Stimulated activated effector memory CD8-positive, alpha-beta T cell treated with anti-CD3 and anti-CD28 coated beads, Interleukin-12 subunit alpha, Interleukin-12 subunit beta, amount 100 ng/mL, for 72 hours (primary cell): ENCODE data around the gene DNMT1.

Experiments
- ATAC-seq: fragments of 150-1000 bp; cut with Tn5 transposase; 2 replicates; pipeline ENCODE4 v1.10.0; 2021
- DNase-seq, 2 donors: peaks; one replicate each; pipeline ENCODE4 v3.0.0; 2021 to 2022; ENCODE audit warnings: low spot score in 2 of 2
- H3K27ac Mint-ChIP-seq: one replicate; pipeline ENCODE4 v1.8.0; 2022; ENCODE audit warnings: mild to moderate bottlenecking, mixed read lengths
- H3K36me3 Mint-ChIP-seq: one replicate; pipeline ENCODE4 v1.8.0; 2022; ENCODE audit warnings: mild to moderate bottlenecking, mixed read lengths
- H3K4me1 Mint-ChIP-seq: one replicate; pipeline ENCODE4 v1.8.0; 2022; ENCODE audit warnings: mixed read lengths
- H3K4me3 Mint-ChIP-seq: one replicate; pipeline ENCODE4 v1.8.0; 2022; ENCODE audit warnings: mild to moderate bottlenecking, mixed read lengths
- H3K9me3 Mint-ChIP-seq: one replicate; pipeline ENCODE4 v1.8.0; 2022; ENCODE audit warnings: mixed read lengths

DNMT1 gene

DNA sequence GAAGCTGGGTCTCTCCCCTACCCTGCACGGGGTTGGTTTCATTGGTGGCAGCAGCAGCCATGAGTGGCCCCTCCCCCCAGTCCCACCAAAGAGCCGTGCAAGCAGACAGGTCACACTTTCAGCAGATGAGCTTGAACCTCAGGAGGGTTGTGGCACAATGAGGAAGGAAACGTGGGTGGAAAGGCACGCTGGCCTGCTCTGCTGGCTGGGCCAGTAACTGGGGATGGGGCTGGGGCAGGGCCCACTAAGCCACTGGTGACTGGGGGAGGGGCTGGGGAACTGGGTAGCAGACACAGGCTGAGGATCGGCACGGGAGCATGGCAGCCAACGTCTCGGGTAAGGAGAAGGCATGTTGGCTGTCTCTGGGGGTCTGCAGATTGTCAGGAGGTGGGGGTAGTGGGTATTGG lies 83.3 kb downstream of the DNMT1 start, which contains the start of gene P2RY11:
Gene P2RY11 (plus strand): TSS at position 289 of the 407 bp plus-strand sequence. CDS start 29 bp downstream, at position 318.
- peak within 1 kb of the TSS; percentile 91 for H3K4me3 Mint-ChIP-seq
- peak; percentile 52 for ATAC-seq
- no peaks in the 10 kb centered on the region for H3K9me3 Mint-ChIP-seq
- H3K36me3 Mint-ChIP-seq, result peaks cover 100% of the 10 kb centered on the region
- peak; percentile 46 to 82 for DNase-seq
- H3K27ac Mint-ChIP-seq, result peak within 1 kb of the TSS; percentile 94
- peaks cover 75% of the 10 kb centered on the region for H3K4me1 Mint-ChIP-seq

DNA sequence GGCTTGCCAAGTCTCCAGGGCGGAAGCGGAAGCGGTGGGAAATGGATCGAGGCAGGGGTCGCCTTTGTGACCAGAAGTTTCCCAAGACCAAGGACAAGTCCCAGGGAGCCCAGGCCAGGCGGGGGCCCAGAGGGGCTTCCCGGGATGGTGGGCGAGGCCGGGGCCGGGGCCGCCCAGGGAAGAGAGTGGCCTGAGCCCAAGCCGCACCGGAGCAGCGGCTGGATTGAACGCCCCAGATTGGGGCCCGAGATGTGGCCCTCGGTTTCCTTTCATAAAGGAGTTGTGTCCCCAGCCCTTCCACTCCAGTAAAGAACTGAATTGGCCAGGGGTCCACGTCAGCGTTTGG lies 83.8 kb downstream of the DNMT1 start:
- peak overlapping the region; percentile 94 for H3K27ac Mint-ChIP-seq
- ATAC-seq, result no peak
- H3K4me3 Mint-ChIP-seq, result peak overlapping the region; percentile 91
- H3K9me3 Mint-ChIP-seq, result no peaks in the 10 kb centered on the region
- peaks cover 73% of the 10 kb centered on the region for H3K4me1 Mint-ChIP-seq
- DNase-seq, result no peak
- H3K36me3 Mint-ChIP-seq, result peaks cover 100% of the 10 kb centered on the region

DNA sequence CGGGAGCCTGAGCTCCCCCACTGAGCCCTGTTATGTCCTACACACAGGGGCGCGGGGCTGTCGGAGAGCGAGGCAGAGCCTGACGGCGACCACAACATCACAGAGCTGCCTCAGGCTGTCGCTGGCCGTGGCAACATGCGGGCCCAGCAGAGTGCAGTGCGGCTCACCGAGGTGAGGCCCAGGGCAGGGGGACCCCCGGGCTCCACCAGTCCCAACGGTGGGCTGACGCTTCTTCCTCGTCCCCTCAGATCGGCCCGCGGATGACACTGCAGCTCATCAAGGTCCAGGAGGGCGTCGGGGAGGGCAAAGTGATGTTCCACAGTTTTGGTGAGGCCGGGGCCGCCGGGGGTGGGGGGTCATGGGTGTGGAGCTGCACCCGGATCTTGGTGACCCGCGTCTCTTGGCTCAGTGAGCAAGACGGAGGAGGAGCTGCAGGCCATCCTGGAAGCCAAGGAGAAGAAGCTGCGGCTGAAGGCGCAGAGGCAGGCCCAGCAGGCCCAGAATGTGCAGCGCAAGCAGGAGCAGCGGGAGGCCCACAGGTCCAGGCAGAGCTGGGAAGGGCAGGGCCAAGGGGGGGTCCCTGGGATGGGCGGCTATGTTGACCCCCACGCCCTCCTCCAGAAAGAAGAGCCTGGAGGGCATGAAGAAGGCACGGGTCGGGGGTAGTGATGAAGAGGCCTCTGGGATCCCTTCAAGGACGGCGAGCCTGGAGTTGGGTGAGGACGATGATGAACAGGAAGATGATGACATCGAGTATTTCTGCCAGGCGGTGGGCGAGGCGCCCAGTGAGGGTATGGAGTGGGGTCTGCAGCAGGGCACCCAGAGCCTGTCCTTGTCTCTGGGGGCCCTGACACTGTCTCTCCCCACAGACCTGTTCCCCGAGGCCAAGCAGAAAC lies 84.4 kb downstream of the DNMT1 start:
- H3K9me3 Mint-ChIP-seq, result no peaks in the 10 kb centered on the region
- DNase-seq, result no peak
- H3K36me3 Mint-ChIP-seq, result peaks cover 100% of the 10 kb centered on the region
- peaks cover 78% of the 10 kb centered on the region for H3K4me1 Mint-ChIP-seq
- peak overlapping the region; percentile 91 for H3K4me3 Mint-ChIP-seq
- no peak for ATAC-seq
- H3K27ac Mint-ChIP-seq, result peak overlapping the region; percentile 94

DNA sequence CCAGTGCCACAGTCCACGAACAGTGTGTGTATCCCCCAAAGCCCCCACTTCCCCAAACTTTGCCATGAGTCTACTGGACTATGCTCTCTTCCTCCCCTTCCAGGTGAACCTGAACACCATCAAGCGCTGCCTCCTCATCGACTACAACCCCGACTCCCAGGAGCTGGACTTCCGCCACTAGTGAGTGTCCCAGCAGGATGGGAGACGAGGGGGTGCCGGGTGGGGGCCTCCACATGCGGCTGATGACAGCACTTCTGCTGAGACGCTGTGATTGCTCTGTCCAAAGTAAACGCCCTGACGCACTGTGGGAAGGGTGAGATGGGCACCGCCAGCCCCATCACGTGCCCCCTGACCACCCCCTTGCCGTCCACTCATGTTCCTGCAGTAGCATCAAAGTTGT lies 85.2 kb downstream of the DNMT1 start:
- peaks cover 100% of the 10 kb centered on the region for H3K36me3 Mint-ChIP-seq
- H3K4me3 Mint-ChIP-seq, result peak overlapping the region; percentile 91
- H3K4me1 Mint-ChIP-seq, result peaks cover 82% of the 10 kb centered on the region
- no peaks in the 10 kb centered on the region for H3K9me3 Mint-ChIP-seq
- no peak for ATAC-seq
- peak overlapping the region; percentile 94 for H3K27ac Mint-ChIP-seq
- DNase-seq, result no peak

DNA sequence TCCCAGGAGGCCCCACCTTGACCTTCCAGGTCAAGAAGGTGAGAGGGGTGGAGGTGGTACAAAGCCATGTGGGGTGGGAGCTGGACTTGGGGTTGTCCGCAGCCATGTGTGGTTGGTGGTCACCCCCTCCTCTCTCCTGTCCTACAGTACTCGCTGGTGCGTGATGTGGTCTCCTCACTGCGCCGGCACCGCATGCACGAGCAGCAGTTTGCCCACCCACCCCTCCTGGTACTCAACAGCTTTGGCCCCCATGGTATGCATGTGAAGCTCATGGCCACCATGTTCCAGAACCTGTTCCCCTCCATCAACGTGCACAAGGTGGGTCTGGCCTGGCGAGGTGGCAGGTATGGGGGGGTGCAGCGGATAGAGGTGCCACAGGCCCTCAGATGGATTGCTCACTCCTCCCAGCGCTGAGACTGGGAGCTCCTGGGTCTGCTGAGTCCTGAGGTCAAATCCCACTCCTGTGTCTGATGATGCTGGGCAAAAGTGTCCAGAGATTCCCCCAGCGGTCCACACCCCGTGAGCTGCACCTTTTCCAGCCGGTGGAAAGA lies 86.9 kb downstream of the DNMT1 start:
- H3K9me3 Mint-ChIP-seq, result no peaks in the 10 kb centered on the region
- peak overlapping the region; percentile 95 for H3K27ac Mint-ChIP-seq
- peaks cover 87% of the 10 kb centered on the region for H3K36me3 Mint-ChIP-seq
- DNase-seq (no peak), ATAC-seq (no peak)
- peak overlapping the region; percentile 91 for H3K4me3 Mint-ChIP-seq
- H3K4me1 Mint-ChIP-seq, result peaks cover 71% of the 10 kb centered on the region

DNA sequence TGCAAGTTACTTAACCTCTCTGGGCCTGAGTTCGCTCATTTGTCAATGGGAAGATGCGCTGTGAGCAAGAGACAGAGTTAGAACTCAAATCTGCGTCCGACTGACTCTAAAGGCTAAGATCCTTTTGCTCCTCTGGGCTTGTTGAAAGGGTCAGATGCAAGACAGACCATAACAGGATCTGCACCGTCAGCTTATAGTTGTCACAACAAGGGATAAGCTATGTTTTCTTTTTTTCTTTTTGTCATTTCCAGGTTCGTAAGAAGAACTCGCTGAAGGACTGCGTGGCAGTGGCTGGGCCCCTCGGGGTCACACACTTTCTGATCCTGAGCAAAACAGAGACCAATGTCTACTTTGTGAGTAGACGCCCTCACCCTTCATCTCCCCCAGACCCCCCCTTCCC lies 87.5 kb downstream of the DNMT1 start:
- Mint-ChIP-seq H3K9me3 (no peaks in the 10 kb centered on the region), H3K27ac (peak overlapping the region; percentile 95), H3K4me1 (peaks cover 71% of the 10 kb centered on the region), H3K36me3 (peaks cover 87% of the 10 kb centered on the region), H3K4me3 (peak overlapping the region; percentile 91)
- DNase-seq (no peak), ATAC-seq (no peak)

DNA sequence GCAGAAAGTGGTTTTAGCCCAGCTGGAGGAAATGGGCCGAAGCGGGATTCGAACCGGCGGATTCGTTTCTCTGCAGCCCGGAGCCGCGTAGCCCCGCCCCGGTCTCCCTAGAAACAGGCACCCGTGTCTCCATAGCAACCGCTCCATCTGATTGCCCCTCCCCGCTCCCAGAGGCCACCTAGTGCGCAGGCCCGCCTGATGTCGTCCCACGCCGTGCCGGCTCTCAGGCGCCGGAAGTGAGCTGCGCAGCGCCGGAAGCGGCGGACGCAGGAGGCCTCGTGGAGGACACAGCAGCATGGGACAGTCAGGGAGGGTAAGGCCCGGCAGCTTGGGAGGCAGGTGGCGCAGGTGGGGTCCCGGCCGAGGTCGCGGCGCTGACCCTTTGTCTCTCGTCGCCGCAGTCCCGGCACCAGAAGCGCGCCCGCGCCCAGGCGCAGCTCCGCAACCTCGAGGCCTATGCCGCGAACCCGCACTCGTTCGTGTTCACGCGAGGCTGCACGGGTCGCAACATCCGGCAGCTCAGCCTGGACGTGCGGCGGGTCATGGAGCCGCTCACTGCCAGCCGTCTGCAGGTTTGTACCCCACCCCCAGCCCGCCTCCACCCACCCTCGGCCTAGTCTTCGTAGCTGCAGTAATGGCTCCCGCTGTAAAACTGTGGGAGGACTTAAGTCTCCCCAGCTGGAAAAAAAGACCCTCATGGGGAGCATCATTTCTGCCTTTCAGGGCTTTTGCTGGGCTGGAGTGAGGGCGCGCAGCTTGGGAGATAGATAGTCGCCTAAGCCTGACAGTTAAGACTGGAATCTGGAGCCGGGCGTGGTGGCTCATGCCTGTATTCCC lies 88.4 kb downstream of the DNMT1 start, which contains the start of gene PPAN:
Gene PPAN (plus strand): TSS at position 263 of the 837 bp plus-strand sequence. CDS start 33 bp downstream, at position 296.
- H3K9me3 Mint-ChIP-seq, result no peaks in the 10 kb centered on the region
- peak within 1 kb of the TSS; percentile 95 for H3K27ac Mint-ChIP-seq
- peak; percentile 78 for ATAC-seq
- DNase-seq, result peak; percentile 91 to 99
- H3K36me3 Mint-ChIP-seq, result peaks cover 85% of the 10 kb centered on the region
- peaks cover 68% of the 10 kb centered on the region for H3K4me1 Mint-ChIP-seq
- H3K4me3 Mint-ChIP-seq, result peak within 1 kb of the TSS; percentile 91

DNA sequence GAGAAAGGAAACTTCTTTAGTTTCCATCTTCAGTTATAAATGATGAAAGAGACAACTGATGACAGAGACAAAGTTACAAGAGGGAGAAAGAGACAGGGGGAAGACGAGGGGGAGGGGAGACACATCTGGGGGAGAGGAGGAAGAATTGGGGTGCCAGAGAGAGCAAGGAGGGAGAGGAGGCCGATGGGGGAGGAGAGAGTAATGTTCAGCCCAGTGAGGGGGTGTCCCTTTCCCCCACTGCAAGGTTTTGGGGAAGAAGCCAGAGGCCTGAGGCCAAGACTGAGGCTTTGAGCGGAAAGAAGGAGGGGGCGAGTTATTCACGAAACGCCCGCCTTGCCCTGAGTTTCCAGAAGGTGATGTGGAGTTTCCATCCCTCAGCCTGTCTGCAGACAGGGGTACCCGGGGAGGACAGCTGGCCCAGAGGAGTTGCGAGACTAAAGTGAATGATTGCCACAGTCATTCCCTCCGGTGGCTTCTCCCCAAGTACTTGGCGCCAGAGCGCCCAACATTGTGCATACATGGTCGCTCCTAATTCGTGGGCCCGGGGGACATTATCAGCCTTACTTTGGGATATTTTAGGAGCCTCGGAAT lies 89.1 kb downstream of the DNMT1 start:
- peak; percentile 59 for ATAC-seq
- Mint-ChIP-seq H3K36me3 (peaks cover 78% of the 10 kb centered on the region), H3K4me3 (peak overlapping the region; percentile 91), H3K27ac (peak overlapping the region; percentile 95), H3K9me3 (no peaks in the 10 kb centered on the region), H3K4me1 (peaks cover 63% of the 10 kb centered on the region)
- DNase-seq, result peak in 1 of 2 donors; percentile 91

DNA sequence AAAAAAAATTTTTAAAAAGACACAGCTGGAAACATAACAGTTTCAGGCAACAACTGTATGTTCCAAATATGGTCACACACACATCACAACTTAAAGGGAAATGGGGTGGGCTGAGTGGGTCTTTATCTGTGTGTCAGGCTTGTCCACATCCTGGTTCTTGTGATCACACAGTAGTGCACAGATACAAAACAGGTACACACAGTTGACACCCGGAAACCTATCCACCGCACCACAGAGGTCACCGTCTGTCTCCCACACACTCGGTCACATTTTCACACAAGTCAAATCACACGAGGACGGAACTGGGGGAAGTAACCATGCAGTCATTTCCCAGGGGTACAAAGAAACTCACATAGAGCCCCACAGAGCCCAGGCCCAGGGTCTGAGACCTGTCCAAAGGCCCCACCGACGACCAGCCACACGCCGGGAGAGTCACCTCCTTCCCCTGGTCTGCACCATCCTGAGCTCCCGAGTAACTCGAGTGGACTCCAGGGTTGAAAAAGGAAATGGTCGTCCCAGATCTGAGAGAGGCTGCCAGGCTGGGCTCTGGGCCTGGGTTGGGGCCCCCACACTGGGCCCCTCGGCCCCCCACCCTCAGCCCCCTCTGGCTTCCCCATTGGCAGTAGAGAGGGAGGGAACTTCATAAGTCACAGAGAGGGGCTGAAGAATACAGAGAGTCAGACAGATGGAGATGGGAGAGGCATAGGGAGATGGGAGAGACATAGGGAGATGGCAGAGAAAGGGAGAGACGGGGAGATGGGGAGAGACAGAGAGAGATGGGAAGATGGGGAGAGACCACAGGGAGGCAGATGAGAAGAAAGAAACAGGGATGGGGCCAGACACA lies 89.9 kb downstream of the DNMT1 start:
- Mint-ChIP-seq H3K4me3 (peak overlapping the region; percentile 91), H3K36me3 (peaks cover 71% of the 10 kb centered on the region), H3K4me1 (peaks cover 61% of the 10 kb centered on the region), H3K9me3 (no peaks in the 10 kb centered on the region), H3K27ac (peak overlapping the region; percentile 95)
- peak; percentile 58 to 90 for DNase-seq
- peak; percentile 81 for ATAC-seq

DNA sequence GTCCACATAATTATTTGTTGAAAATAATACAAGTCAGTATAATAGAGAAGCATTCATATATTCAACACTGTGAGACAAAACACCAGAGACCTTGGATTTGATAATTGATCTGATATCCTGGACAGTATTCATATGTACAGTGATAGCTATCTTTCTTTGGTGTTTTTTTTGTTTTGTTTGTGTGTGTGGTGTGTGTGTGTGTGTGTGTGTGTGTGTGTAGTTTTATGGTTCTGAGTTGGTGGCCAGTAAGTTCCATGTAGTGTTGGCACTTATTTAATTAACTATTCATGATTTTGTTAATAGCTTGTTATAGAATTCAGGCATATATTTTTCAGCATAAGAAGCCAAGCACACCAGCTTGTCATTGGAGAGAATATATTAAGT lies 90.6 kb downstream of the DNMT1 start:
- Mint-ChIP-seq H3K4me1 (peaks cover 61% of the 10 kb centered on the region), H3K4me3 (peak overlapping the region; percentile 91), H3K36me3 (peaks cover 63% of the 10 kb centered on the region), H3K9me3 (no peaks in the 10 kb centered on the region), H3K27ac (peak overlapping the region; percentile 95)
- ATAC-seq, result no peak
- DNase-seq, result no peak

DNA sequence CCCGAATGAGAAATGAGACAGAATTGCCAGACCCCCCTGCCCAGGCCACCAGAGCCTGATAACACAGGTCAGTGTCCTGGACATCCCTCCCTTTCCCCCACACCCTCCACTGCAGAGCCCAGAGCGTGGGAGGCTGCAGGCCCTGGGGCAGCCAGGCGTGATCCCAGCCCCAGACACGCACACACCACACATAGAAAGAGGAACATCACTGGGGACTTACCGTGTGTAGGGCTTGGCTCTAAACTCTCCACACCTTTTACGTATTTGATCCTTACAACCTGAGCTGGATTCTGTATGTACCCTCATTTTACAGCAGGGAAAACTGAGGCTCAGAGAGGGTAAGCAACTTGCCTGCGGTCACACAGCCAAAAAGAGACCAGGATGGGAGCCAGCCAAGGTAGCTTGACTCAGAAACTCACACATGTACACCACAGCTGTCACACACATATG lies 91.9 kb downstream of the DNMT1 start:
- Mint-ChIP-seq H3K9me3 (no peaks in the 10 kb centered on the region), H3K4me3 (peak overlapping the region; percentile 83), H3K4me1 (peaks cover 63% of the 10 kb centered on the region), H3K27ac (peak overlapping the region; percentile 99), H3K36me3 (peaks cover 58% of the 10 kb centered on the region)
- ATAC-seq (no peak), DNase-seq (no peak)

DNA sequence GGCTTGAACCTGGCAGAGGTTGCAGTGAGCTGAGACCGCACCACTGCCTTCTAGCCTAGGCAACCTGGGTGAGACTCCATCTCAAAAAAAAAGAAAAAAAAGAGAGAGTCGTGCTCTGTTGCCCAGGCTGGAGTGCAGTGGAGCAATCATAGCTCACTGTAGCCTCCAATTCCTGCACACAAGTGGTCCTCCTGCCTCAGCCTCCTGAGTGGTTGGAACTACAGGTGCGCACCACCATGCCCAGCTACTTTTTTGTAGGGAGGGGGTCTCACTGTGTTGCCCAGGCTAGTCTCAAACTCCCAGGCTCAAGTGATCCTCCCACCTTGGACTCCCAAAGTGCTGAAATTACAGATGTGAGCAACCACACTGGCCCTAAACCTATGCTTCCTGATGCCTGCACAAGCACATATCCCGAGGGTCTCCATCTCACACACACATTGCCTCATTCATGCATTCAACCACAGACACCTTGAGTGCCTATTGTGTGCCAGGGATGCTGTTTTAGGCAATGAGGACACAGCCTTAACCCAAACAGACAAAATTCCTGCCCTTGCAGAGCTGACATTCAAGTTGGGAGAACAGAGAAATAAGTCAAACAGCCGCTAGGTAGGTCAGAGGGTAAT lies 94.5 kb downstream of the DNMT1 start:
- no peak for ATAC-seq
- H3K36me3 Mint-ChIP-seq, result peaks cover 44% of the 10 kb centered on the region
- peaks cover 46% of the 10 kb centered on the region for H3K4me1 Mint-ChIP-seq
- no peaks in the 10 kb centered on the region for H3K9me3 Mint-ChIP-seq
- H3K27ac Mint-ChIP-seq, result peak overlapping the region; percentile 66
- no peak for DNase-seq
- H3K4me3 Mint-ChIP-seq, result peak overlapping the region; percentile 83

DNA sequence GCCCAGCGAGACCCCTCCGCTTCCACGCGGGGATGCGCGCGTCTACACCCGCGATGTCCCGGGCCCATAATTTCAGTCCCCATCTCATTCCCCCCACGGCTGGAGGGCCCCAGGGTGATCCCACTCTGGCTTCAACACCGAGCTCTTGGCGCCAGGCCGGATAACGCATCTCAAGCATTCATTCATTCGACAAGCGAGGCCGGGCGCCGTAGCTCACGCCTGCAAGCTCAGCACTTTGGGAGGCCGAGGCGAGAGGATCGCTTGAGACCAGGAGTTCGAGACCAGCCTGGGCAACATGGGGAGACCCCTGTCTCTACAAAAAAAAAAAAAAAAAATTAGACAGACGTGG lies 98.2 kb downstream of the DNMT1 start:
- no peak for ATAC-seq
- no peak for DNase-seq
- H3K9me3 Mint-ChIP-seq, result no peaks in the 10 kb centered on the region
- H3K4me1 Mint-ChIP-seq, result peaks cover 31% of the 10 kb centered on the region
- H3K27ac Mint-ChIP-seq, result peak overlapping the region; percentile 52
- peaks cover 51% of the 10 kb centered on the region for H3K36me3 Mint-ChIP-seq
- peak overlapping the region; percentile 56 for H3K4me3 Mint-ChIP-seq
